Nephron (organoid): ENCODE results near the gene CCL1.

ENCODE experiments used
- H3K27ac Mint-ChIP-seq, 3 experiments: 2 replicates each; pipeline ENCODE4 v1.8.0; 2020; ENCODE audit warnings: mixed read lengths in 3 of 3, mild to moderate bottlenecking in 2 of 3, moderate library complexity in 1 of 3
- H3K27me3 Mint-ChIP-seq: 2 replicates; pipeline ENCODE4 v1.8.0; 2021; ENCODE audit warnings: low read depth, mild to moderate bottlenecking, moderate library complexity, mixed read lengths
- H3K36me3 Mint-ChIP-seq: 2 replicates; pipeline ENCODE4 v1.8.0; 2020; ENCODE audit warnings: low read depth, mixed read lengths
- H3K4me1 Mint-ChIP-seq: 2 replicates; pipeline ENCODE4 v1.8.0; 2020; ENCODE audit warnings: mixed read lengths
- H3K4me3 Mint-ChIP-seq, 3 experiments: 2 replicates each; pipeline ENCODE4 v1.8.0; 2020; ENCODE audit warnings: mild to moderate bottlenecking in 3 of 3, mixed read lengths in 3 of 3, moderate library complexity in 2 of 3
- H3K9me3 Mint-ChIP-seq: 2 replicates; pipeline ENCODE4 v1.8.0; 2020; ENCODE audit warnings: mixed read lengths
- TF ChIP-seq, protein P1 (sequence below), 3 experiments: fragments of 200-600 bp; sonication (generic); IDR thresholded peaks; one replicate each; pipeline ENCODE4 v1.5.0; 2021; ENCODE audit warnings: antibody characterized with exemption in 3 of 3; ENCODE audit not compliant: unreplicated experiment in 3 of 3

CCL1 gene, protein sequence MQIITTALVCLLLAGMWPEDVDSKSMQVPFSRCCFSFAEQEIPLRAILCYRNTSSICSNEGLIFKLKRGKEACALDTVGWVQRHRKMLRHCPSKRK

DNA sequence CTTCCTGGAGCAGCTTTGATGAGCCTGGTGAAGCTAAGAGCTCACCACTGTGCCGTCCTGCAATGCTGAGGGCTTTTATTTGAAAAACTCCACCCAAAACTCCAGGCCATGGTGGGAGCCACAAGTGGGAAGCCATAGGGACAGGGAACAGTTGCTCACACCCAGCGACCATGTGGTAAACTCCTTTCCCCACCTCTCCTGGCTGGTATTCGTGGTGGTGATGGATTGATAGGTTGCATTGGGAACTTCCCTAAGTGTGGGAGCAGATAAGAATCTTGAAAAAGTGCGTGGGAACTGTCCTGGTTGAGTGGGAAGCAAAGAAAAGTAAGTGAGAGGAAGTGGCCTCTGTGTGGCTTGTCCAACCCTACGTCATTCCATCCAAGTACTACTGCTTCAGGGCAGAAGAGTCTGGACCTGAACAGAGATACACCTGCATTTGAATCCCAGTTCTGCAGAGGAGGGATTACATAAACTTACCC is at the start of gene CCL1:
TSS of gene CCL1 (minus strand) at position 51 of the 479 bp plus-strand sequence. CDS start 72 bp downstream, outside the sequence.
- Mint-ChIP-seq H3K27ac (no peak within 1 kb of the TSS), H3K9me3 (no peaks in the 10 kb centered on the region), H3K4me1 (peaks cover 5% of the 10 kb centered on the region), H3K27me3 (peaks cover 37% of the 10 kb centered on the region), H3K4me3 (no peak within 1 kb of the TSS), H3K36me3 (no peaks in the 10 kb centered on the region)
- TF ChIP-seq, protein P1, sequence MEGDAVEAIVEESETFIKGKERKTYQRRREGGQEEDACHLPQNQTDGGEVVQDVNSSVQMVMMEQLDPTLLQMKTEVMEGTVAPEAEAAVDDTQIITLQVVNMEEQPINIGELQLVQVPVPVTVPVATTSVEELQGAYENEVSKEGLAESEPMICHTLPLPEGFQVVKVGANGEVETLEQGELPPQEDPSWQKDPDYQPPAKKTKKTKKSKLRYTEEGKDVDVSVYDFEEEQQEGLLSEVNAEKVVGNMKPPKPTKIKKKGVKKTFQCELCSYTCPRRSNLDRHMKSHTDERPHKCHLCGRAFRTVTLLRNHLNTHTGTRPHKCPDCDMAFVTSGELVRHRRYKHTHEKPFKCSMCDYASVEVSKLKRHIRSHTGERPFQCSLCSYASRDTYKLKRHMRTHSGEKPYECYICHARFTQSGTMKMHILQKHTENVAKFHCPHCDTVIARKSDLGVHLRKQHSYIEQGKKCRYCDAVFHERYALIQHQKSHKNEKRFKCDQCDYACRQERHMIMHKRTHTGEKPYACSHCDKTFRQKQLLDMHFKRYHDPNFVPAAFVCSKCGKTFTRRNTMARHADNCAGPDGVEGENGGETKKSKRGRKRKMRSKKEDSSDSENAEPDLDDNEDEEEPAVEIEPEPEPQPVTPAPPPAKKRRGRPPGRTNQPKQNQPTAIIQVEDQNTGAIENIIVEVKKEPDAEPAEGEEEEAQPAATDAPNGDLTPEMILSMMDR (IDR thresholded peaks at IDR 0.05; ENCODE audit: unreplicated experiment in 3 of 3): no peak

DNA sequence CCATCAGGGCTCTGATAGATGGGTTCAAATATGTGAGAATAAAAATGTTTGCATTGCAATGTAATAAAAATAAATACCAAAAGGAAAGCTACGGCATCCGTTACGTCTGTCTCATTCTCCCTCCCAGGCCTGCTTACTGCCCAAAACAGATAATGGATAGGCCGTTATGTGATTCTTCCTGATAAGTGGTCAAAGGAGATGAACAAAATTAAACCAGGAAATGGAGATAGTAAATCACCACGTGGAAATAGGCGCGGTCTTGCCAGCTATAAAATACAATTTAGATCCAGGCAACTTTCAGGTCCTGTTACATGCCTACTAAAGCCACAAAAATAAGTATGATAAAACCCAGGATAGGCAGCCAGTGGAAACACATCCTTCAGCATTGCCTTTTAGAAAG is 49.5 kb upstream of the CCL1 start:
- no peaks in the 10 kb centered on the region for H3K9me3 Mint-ChIP-seq
- peaks cover 81% of the 10 kb centered on the region for H3K27me3 Mint-ChIP-seq
- H3K4me3 Mint-ChIP-seq: no peak overlapping the region
- no peaks in the 10 kb centered on the region for H3K36me3 Mint-ChIP-seq
- H3K4me1 Mint-ChIP-seq: no peaks in the 10 kb centered on the region
- no peak overlapping the region for H3K27ac Mint-ChIP-seq
- TF ChIP-seq, protein P1 (IDR thresholded peaks at IDR 0.05; ENCODE audit: unreplicated experiment in 3 of 3): no peak

DNA sequence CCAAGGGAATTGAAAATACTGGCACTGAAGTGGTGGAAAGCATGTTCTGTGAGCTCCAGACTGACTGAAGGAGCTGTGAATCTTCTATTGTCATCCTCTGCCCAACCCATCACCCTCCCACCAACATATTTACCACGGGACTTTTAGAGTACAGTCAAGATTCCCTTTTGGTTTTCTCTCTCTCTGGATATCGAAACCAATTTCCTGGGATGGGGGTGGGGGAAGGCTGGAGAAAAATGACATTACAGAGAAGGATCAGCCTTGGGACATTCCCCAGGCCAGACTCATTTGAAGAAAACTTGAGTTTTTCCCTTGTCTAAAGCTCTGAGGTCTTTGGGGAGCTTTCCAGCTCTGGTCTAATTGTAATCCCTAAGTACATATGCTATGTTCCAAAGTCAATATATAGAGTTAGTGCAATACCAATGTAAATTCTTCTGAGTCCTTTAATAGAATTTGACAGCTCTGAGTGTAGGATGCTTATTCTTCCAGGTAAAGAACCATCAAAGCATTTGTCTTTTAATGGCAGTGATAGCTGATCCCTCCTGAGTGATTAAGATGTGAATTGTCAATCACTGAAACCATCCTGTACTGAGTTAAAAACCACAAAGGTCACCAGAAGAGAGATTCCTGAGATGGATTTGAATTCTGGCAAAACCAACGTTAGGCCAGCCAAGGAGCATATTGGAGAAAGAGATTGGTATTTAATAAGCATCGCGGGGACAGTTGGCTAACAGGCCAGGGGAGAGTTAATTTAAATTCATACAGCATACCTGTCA is 48.8 kb upstream of the CCL1 start:
- TF ChIP-seq, protein P1 (IDR thresholded peaks at IDR 0.05; ENCODE audit: unreplicated experiment in 3 of 3): no peak
- H3K27ac Mint-ChIP-seq: no peak overlapping the region
- H3K4me1 Mint-ChIP-seq: no peaks in the 10 kb centered on the region
- peaks cover 76% of the 10 kb centered on the region for H3K27me3 Mint-ChIP-seq
- H3K9me3 Mint-ChIP-seq: no peaks in the 10 kb centered on the region
- H3K36me3 Mint-ChIP-seq: no peaks in the 10 kb centered on the region
- no peak overlapping the region for H3K4me3 Mint-ChIP-seq

DNA sequence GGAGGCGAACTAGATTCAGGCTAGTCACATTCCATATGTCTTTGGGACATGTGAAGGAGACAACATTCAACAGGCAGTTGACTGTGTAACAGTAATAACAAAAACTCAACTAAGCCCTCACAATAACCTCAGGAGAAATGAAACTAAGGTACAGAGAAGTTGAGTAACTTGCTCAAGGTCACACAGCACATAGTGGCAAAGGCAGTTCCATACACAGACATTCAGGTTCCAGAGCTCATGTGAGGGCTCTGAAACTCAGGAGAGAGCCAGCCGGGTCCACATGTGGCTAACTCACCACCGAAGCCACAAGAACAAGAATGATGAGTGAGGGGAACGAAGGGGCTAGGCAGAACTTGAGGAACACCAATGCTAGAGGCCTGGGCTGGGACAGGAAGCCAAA is 46.3 kb upstream of the CCL1 start:
- no peaks in the 10 kb centered on the region for H3K9me3 Mint-ChIP-seq
- H3K4me3 Mint-ChIP-seq: no peak overlapping the region
- no peaks in the 10 kb centered on the region for H3K36me3 Mint-ChIP-seq
- H3K27me3 Mint-ChIP-seq: peaks cover 59% of the 10 kb centered on the region
- no peaks in the 10 kb centered on the region for H3K4me1 Mint-ChIP-seq
- H3K27ac Mint-ChIP-seq: no peak overlapping the region
- TF ChIP-seq, protein P1 (IDR thresholded peaks at IDR 0.05; ENCODE audit: unreplicated experiment in 3 of 3): no peak

DNA sequence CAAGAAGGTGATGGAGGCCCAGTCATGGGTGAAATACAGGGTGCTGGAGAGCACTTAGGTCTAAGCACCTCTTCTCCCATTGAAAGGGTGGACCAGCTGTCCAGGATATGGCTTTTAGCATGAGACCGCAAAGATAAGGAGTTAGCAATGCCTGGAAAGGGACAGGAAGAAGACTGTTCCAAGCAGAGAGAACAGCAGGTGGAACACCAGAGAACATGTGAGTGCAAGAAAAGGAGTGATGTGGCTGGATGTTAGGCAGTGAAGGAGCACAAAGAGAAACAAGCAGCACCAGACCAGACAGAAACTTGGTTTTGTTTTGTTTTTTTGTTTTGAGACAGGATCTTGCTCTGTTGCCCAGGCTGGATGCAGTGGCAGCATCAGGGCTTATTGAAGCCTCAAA is 45.4 kb upstream of the CCL1 start:
- Mint-ChIP-seq H3K4me3 (no peak overlapping the region), H3K27me3 (peaks cover 50% of the 10 kb centered on the region), H3K4me1 (no peaks in the 10 kb centered on the region), H3K27ac (no peak overlapping the region), H3K36me3 (no peaks in the 10 kb centered on the region), H3K9me3 (no peaks in the 10 kb centered on the region)
- TF ChIP-seq, protein P1 (IDR thresholded peaks at IDR 0.05; ENCODE audit: unreplicated experiment in 3 of 3): no peak

DNA sequence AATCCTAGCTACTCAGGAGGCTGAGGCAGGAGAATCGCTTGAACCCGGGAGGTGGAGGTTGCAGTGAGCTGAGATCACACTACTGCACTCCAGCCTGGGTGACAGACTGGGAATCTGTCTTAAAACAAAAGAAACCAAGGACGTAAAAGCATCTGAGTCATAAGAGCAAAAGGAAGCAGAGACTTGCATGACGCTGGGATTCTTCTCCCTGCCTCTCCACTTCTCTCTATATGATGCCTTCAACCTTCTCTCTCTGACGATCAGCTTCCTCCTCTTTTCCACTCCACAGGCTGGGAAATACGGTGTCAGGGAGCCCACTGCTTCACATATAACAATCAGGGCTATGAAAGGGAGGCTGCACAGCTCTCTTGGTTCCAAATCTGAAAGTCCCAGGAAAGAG is 43.2 kb upstream of the CCL1 start:
- H3K9me3 Mint-ChIP-seq: no peaks in the 10 kb centered on the region
- no peak overlapping the region for H3K27ac Mint-ChIP-seq
- no peaks in the 10 kb centered on the region for H3K36me3 Mint-ChIP-seq
- H3K4me3 Mint-ChIP-seq: no peak overlapping the region
- TF ChIP-seq, protein P1 (IDR thresholded peaks at IDR 0.05; ENCODE audit: unreplicated experiment in 3 of 3): no peak
- no peaks in the 10 kb centered on the region for H3K4me1 Mint-ChIP-seq
- H3K27me3 Mint-ChIP-seq: peaks cover 42% of the 10 kb centered on the region
